GM18861 (cell line): ENCODE measurements around the gene ESPNL.

Source experiments
- ATAC-seq: cut with Tn5 transposase; IDR thresholded peaks from one replicate; pipeline ENCODE4 v1.9.1; 2021; ENCODE audit not compliant: unreplicated experiment

Gene ESPNL

GRCh38 chr2:238077292-238077691, 22.8 kb upstream of the ESPNL start:
- ATAC-seq, result no peak

GRCh38 chr2:238079874-238080327, 20.2 kb upstream of the ESPNL start:
- no peak for ATAC-seq

GRCh38 chr2:238080518-238080917, 19.6 kb upstream of the ESPNL start:
- no peak for ATAC-seq

- ATAC-seq, result no peak
Observed at GRCh38 chr2:238081150-238081549, 19.0 kb upstream of the ESPNL start.

- no peak for ATAC-seq
Observed at GRCh38 chr2:238081561-238081960, 18.6 kb upstream of the ESPNL start.

GRCh38 chr2:238082151-238082550, 18.0 kb upstream of the ESPNL start:
- no peak for ATAC-seq

GRCh38 chr2:238082827-238083226, 17.3 kb upstream of the ESPNL start:
- no peak for ATAC-seq

GRCh38 chr2:238083919-238084318, 16.2 kb upstream of the ESPNL start:
- no peak for ATAC-seq

- no peak for ATAC-seq
Observed at GRCh38 chr2:238084761-238085160, 15.4 kb upstream of the ESPNL start.

GRCh38 chr2:238085899-238086298, 14.2 kb upstream of the ESPNL start:
- ATAC-seq, result no peak

GRCh38 chr2:238087211-238087610, 12.9 kb upstream of the ESPNL start:
- no peak for ATAC-seq

- no peak for ATAC-seq
Observed at GRCh38 chr2:238090887-238091286, 9.3 kb upstream of the ESPNL start.

GRCh38 chr2:238091436-238092060, 8.6 kb upstream of the ESPNL start:
- ATAC-seq, result no peak

GRCh38 chr2:238092486-238093035, 7.6 kb upstream of the ESPNL start:
- no peak for ATAC-seq

GRCh38 chr2:238093181-238094140, 6.7 kb upstream of the ESPNL start:
- no peak for ATAC-seq

GRCh38 chr2:238094438-238095022, 5.6 kb upstream of the ESPNL start:
- ATAC-seq, result no peak

- ATAC-seq, result no peak
Observed at GRCh38 chr2:238095143-238095542, 5.0 kb upstream of the ESPNL start.

- no peak for ATAC-seq
Observed at GRCh38 chr2:238096311-238097011, 3.7 kb upstream of the ESPNL start.

GRCh38 chr2:238097201-238097987, 2.7 kb upstream of the ESPNL start:
- ATAC-seq, result no peak
